HG03196 (cell line): ENCODE results near the gene NBAS.
A peak's percentile ranks its signal among the peaks of the same experiment; 100 is the strongest.

ENCODE experiments used
- ATAC-seq: cut with Tn5 transposase; IDR thresholded peaks from one replicate; pipeline ENCODE4 v1.9.1; 2021; ENCODE audit not compliant: unreplicated experiment

Gene NBAS

GRCh38 chr2:15180379-15180778 is 380.8 kb downstream of the NBAS start:
- ATAC-seq = no peak

- ATAC-seq = no peak
Measured at GRCh38 chr2:15178946-15179345, 382.2 kb downstream of the NBAS start.

- peak; percentile 99 for ATAC-seq
Measured at GRCh38 chr2:15177103-15177502, 384.0 kb downstream of the NBAS start.

- no peak for ATAC-seq
Measured at GRCh38 chr2:15176604-15177003, 384.5 kb downstream of the NBAS start.

- ATAC-seq = no peak
Measured at GRCh38 chr2:15174567-15174966, 386.6 kb downstream of the NBAS start.

- ATAC-seq = no peak
Measured at GRCh38 chr2:15173501-15173900, 387.6 kb downstream of the NBAS start.

GRCh38 chr2:15172825-15173224 is 388.3 kb downstream of the NBAS start:
- ATAC-seq = no peak

GRCh38 chr2:15170070-15170775 is 390.9 kb downstream of the NBAS start:
- ATAC-seq = no peak

- ATAC-seq = no peak
Measured at GRCh38 chr2:15169326-15170069, 391.6 kb downstream of the NBAS start.

GRCh38 chr2:15168116-15168515 is 393.0 kb downstream of the NBAS start:
- ATAC-seq = no peak

- ATAC-seq = no peak
Measured at GRCh38 chr2:15166878-15167277, 394.3 kb downstream of the NBAS start.

GRCh38 chr2:15163326-15163725 is 397.8 kb downstream of the NBAS start:
- ATAC-seq = no peak

- ATAC-seq = no peak
Measured at GRCh38 chr2:15162620-15163019, 398.5 kb downstream of the NBAS start.

- no peak for ATAC-seq
Measured at GRCh38 chr2:15160201-15160991, 400.7 kb downstream of the NBAS start.

GRCh38 chr2:15159751-15160177 is 401.4 kb downstream of the NBAS start:
- ATAC-seq = no peak

GRCh38 chr2:15159206-15159605 is 401.9 kb downstream of the NBAS start:
- ATAC-seq = no peak

GRCh38 chr2:15158532-15158931 is 402.6 kb downstream of the NBAS start:
- ATAC-seq = no peak

- ATAC-seq = no peak
Measured at GRCh38 chr2:15158100-15158499, 403.0 kb downstream of the NBAS start.

GRCh38 chr2:15155959-15156574 is 405.1 kb downstream of the NBAS start:
- ATAC-seq = no peak

- no peak for ATAC-seq
Measured at GRCh38 chr2:15154297-15154696, 406.8 kb downstream of the NBAS start.

GRCh38 chr2:15152382-15152781 is 408.8 kb downstream of the NBAS start:
- no peak for ATAC-seq
